GM23248 (cell line): ENCODE data around the gene TSN. TPM values are rescaled to one million over a fixed set of nuclear protein-coding genes. Genes with fewer than 3 reads are reported as not detected.

Source experiments
- DNase-seq: peaks from one replicate; pipeline ENCODE4 v3.0.0-alpha.2; 2015
- H2AFZ ChIP-seq: fragments of 200-600 bp; sonication (generic); 2 replicates; pipeline ENCODE4 v1.6.1; 2016; ENCODE audit warnings: antibody characterized with exemption
- H3F3A ChIP-seq: fragments of 200-600 bp; sonication (generic); 2 replicates; pipeline ENCODE4 v1.6.1; 2016; ENCODE audit warnings: mild to moderate bottlenecking, antibody characterized with exemption, mixed run types; ENCODE audit not compliant: insufficient read depth
- H3K27ac ChIP-seq: fragments of 200-600 bp; sonication (generic); 2 replicates; pipeline ENCODE4 v1.5.1; 2016; ENCODE audit warnings: mild to moderate bottlenecking
- H3K27me3 ChIP-seq: fragments of 200-600 bp; sonication (generic); replicated peaks from 2 replicates; pipeline ENCODE4 v1.6.1; 2016; ENCODE audit warnings: mild to moderate bottlenecking; ENCODE audit not compliant: insufficient read depth
- H3K36me3 ChIP-seq: fragments of 200-600 bp; sonication (generic); 2 replicates; pipeline ENCODE4 v1.6.1; 2016; ENCODE audit warnings: low read depth, mild to moderate bottlenecking
- H3K4me1 ChIP-seq: fragments of 200-600 bp; sonication (generic); 2 replicates; pipeline ENCODE4 v1.6.1; 2016; ENCODE audit warnings: mild to moderate bottlenecking; ENCODE audit not compliant: insufficient read depth
- H3K4me2 ChIP-seq: fragments of 200-600 bp; sonication (generic); one replicate; pipeline ENCODE4 v1.6.1; 2016; ENCODE audit warnings: mild to moderate bottlenecking; ENCODE audit not compliant: unreplicated experiment
- H3K4me3 ChIP-seq: fragments of 200-600 bp; sonication (generic); 2 replicates; pipeline ENCODE4 v1.5.1; 2016; ENCODE audit warnings: mild to moderate bottlenecking
- H3K79me2 ChIP-seq: fragments of 200-600 bp; sonication (generic); 2 replicates; pipeline ENCODE4 v1.6.1; 2016; ENCODE audit warnings: mild to moderate bottlenecking; ENCODE audit not compliant: insufficient read depth
- H3K9ac ChIP-seq: fragments of 200-600 bp; sonication (generic); 2 replicates; pipeline ENCODE4 v1.6.1; 2016; ENCODE audit warnings: mild to moderate bottlenecking
- H3K9me2 ChIP-seq: fragments of 200-600 bp; sonication (generic); 2 replicates; pipeline ENCODE4 v1.6.1; 2016; ENCODE audit warnings: mixed run types, mild to moderate bottlenecking, moderate library complexity; ENCODE audit not compliant: insufficient read depth
- H3K9me3 ChIP-seq: fragments of 200-600 bp; sonication (generic); one replicate; pipeline ENCODE4 v1.6.1; 2017; ENCODE audit warnings: low read depth
- H4K20me1 ChIP-seq: fragments of 200-600 bp; sonication (generic); 2 replicates; pipeline ENCODE4 v1.6.0; 2016; ENCODE audit not compliant: insufficient read depth
- EZH2 ChIP-seq: fragments of 200-600 bp; sonication (generic); IDR thresholded peaks from 2 replicates; pipeline ENCODE4 v1.6.1; 2018; ENCODE audit warnings: antibody characterized with exemption, mild to moderate bottlenecking; ENCODE audit not compliant: insufficient read depth, poor library complexity, severe bottlenecking
- EZH2phosphoT487 ChIP-seq: fragments of 200-600 bp; sonication (generic); IDR thresholded peaks from 2 replicates; pipeline ENCODE4 v1.6.1; 2018; ENCODE audit warnings: antibody characterized with exemption, moderate library complexity, mild to moderate bottlenecking, low read depth; ENCODE audit not compliant: insufficient read depth
- WGBS, 2 experiments: methylation state at CpG; one replicate each; pipeline ENCODE4 v1.1.6; 2015 to 2017; ENCODE audit warnings: low lambda C conversion rate in 2 of 2, low coverage in 1 of 2; ENCODE audit errors: missing lambda C conversion rate in 2 of 2; 5-methylcytosine and 5-hydroxymethylcytosine counted together
- in situ Hi-C: fragments of 300-500 bp; cut with MboI; formaldehyde crosslinking; loops from 2 replicates; pipeline ENCODE4 v1.15.0; 2020
- polyA plus RNA-seq: library from polyadenylated mRNA; unstranded; fragments of >200 nt; fragmentation: Nextera tagmentation; extraction: Ambion mirVana; gene quantifications from 2 replicates; pipeline ENCODE4 v1.2.1, GENCODE V29; 2016
- total RNA-seq: library from RNA; depleted of rRNA; stranded (reverse); fragments of >200 nt; shearing (Covaris generic); gene quantifications from 2 replicates; pipeline ENCODE4 v1.2.3, GENCODE V29; 2014

TSN gene
- total and polyA plus RNA-seq, 2 experiments from 2014 or later = 65.7 to 74.6 TPM

- 53 to 54% methylated on average over 6 of the region's 6 CpGs for WGBS, 2 experiments
- in situ Hi-C loops = no loop called here
- H3K79me2 ChIP-seq = no peaks in the 10 kb centered on the region
These were observed 36.4 kb downstream of the TSN start for GRCh38 chr2:121791801-121792221.

DNA sequence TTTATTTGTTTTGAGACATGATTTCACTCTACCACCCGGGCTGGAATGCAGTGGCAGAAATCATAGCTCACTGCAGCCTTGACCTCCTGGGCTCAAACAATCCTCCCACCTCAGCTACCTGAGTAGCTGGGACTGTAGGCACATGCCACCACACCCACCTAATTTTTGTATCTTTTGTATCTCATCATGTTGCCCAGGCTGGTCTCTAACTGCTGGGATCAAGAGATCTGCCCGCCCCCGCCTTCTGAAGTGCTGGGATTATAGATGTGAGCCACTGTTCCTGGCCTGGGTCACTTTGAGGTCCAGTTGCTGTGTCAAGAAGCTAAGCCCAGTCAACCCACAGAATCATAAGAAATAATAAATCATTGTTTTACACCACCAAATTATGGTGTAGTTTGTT is 38.4 kb downstream of the TSN start:
- TF ChIP-seq EZH2 (no peak), EZH2phosphoT487 (no peak)

More at GRCh38 chr2:121791801-121792221, 36.4 kb downstream of the TSN start:
- H3K4me3 ChIP-seq = no peak overlapping the region
- H3K9me2 ChIP-seq = no peaks in the 10 kb centered on the region
- no peaks in the 10 kb centered on the region for H4K20me1 ChIP-seq
- no peaks in the 10 kb centered on the region for H3K36me3 ChIP-seq
- no peak overlapping the region for H2AFZ ChIP-seq
- H3K27me3 ChIP-seq = no peaks in the 10 kb centered on the region
- no peak overlapping the region for H3K27ac ChIP-seq
- H3K9ac ChIP-seq = no peak overlapping the region
- no peak for DNase-seq
- no peaks in the 10 kb centered on the region for H3K9me3 ChIP-seq
- H3K4me1 ChIP-seq = peaks cover 10% of the 10 kb centered on the region
- 0 out of 2 replicates have a peak, but pooled peaks cover 5% of the 10 kb centered on the region for H3F3A ChIP-seq
- H3K4me2 ChIP-seq = no peak overlapping the region
- no peak for TF ChIP-seq EZH2phosphoT487
- TF ChIP-seq EZH2 = no peak

GRCh38 chr2:121794233-121794632 is 38.8 kb downstream of the TSN start:
- Histone ChIP-seq H3K9me2 (no peaks in the 10 kb centered on the region), H3K4me3 (no peak overlapping the region), H3K9me3 (no peaks in the 10 kb centered on the region), H2AFZ (no peak overlapping the region), H3K27ac (no peak overlapping the region), H3K79me2 (no peaks in the 10 kb centered on the region), H3F3A (0 out of 2 replicates have a peak, but pooled peaks cover 5% of the 10 kb centered on the region), H4K20me1 (no peaks in the 10 kb centered on the region), H3K4me1 (peaks cover 10% of the 10 kb centered on the region), H3K4me2 (no peak overlapping the region), H3K27me3 (no peaks in the 10 kb centered on the region), H3K36me3 (no peaks in the 10 kb centered on the region), H3K9ac (no peak overlapping the region)
- in situ Hi-C loops = no loop called here
- WGBS, 2 experiments = 53 to 56% methylated on average over 6 of the region's 6 CpGs
- DNase-seq = no peak
- TF ChIP-seq EZH2phosphoT487 = no peak

More for the DNA sequence above, 38.4 kb downstream of the TSN start:
- Histone ChIP-seq H3K9me3 (no peaks in the 10 kb centered on the region), H3K27ac (no peak overlapping the region), H3K4me3 (no peak overlapping the region), H3K27me3 (no peaks in the 10 kb centered on the region), H4K20me1 (no peaks in the 10 kb centered on the region), H3K9ac (no peak overlapping the region), H2AFZ (no peak overlapping the region), H3F3A (0 out of 2 replicates have a peak, but pooled peaks cover 5% of the 10 kb centered on the region), H3K36me3 (no peaks in the 10 kb centered on the region), H3K4me2 (no peak overlapping the region), H3K4me1 (peaks cover 10% of the 10 kb centered on the region), H3K9me2 (no peaks in the 10 kb centered on the region), H3K79me2 (no peaks in the 10 kb centered on the region)
- in situ Hi-C loops = no loop called here
- WGBS, 2 experiments = 64 to 72% methylated on average over 3 of the region's 3 CpGs
- DNase-seq = no peak

GRCh38 chr2:121796239-121796638 is 40.8 kb downstream of the TSN start:
- Histone ChIP-seq H3K27me3 (peaks cover 8% of the 10 kb centered on the region; the same call in 1 of the 2 replicates), H3F3A (no peaks in the 10 kb centered on the region), H3K27ac (no peak overlapping the region), H3K9me2 (no peaks in the 10 kb centered on the region), H3K9ac (no peak overlapping the region), H3K79me2 (no peaks in the 10 kb centered on the region), H3K36me3 (no peaks in the 10 kb centered on the region), H3K4me3 (no peak overlapping the region), H4K20me1 (no peaks in the 10 kb centered on the region), H3K4me2 (no peak overlapping the region), H3K9me3 (no peaks in the 10 kb centered on the region), H3K4me1 (no peaks in the 10 kb centered on the region), H2AFZ (no peak overlapping the region)
- DNase-seq = no peak
- TF ChIP-seq EZH2phosphoT487 (no peak), EZH2 (no peak)
- 45 to 52% methylated on average over 4 of the region's 4 CpGs for WGBS, 2 experiments
- in situ Hi-C loops = no loop called here

- no peak overlapping the region for H2AFZ ChIP-seq
- no peaks in the 10 kb centered on the region for H4K20me1 ChIP-seq
- no peak overlapping the region for H3K9ac ChIP-seq
- WGBS, 2 experiments = 71 to 85% methylated on average over 1 of the region's 1 CpG
- no peaks in the 10 kb centered on the region for H3K36me3 ChIP-seq
- H3K27me3 ChIP-seq = peaks cover 8% of the 10 kb centered on the region; the same call in 1 of the 2 replicates
- no peak for TF ChIP-seq EZH2
- TF ChIP-seq EZH2phosphoT487 = no peak
- DNase-seq = peak; percentile 28
- no peaks in the 10 kb centered on the region for H3K79me2 ChIP-seq
- in situ Hi-C loops = no loop called here
- no peak overlapping the region for H3K4me3 ChIP-seq
- no peaks in the 10 kb centered on the region for H3F3A ChIP-seq
- no peaks in the 10 kb centered on the region for H3K4me1 ChIP-seq
- no peaks in the 10 kb centered on the region for H3K9me2 ChIP-seq
- no peak overlapping the region for H3K4me2 ChIP-seq
- H3K27ac ChIP-seq = no peak overlapping the region
- peaks cover 6% of the 10 kb centered on the region for H3K9me3 ChIP-seq
These were observed 43.2 kb downstream of the TSN start for GRCh38 chr2:121798617-121799016.
